Heart right ventricle (tissue), 16 donors: ENCODE results near the gene MGMT. TPM values are rescaled to one million over a fixed set of nuclear protein-coding genes. Genes with fewer than 3 reads are reported as not detected.
A peak's percentile ranks its signal among the peaks of the same experiment; 100 is the strongest.

Source experiments
- ATAC-seq, 8 donors: fragments of 200-7000 bp; cut with Tn5 transposase; one replicate each; pipeline ENCODE4 v1.9.1; 2020; ENCODE audit warnings: mild to moderate bottlenecking in 8 of 8, moderate library complexity in 8 of 8, moderate number of reproducible peaks in 1 of 8
- DNase-seq, 2 donors: peaks; one replicate each; pipeline ENCODE4 v3.0.0-alpha.2; 2020
- H3K27ac ChIP-seq, 10 donors: fragments of 200-600 bp; sonication (generic) in 2 of 10; one replicate each; pipeline versions ENCODE4 v1.5.0 to v1.8.0; 2020 to 2022; ENCODE audit warnings: mild to moderate bottlenecking in 3 of 10
- H3K27me3 ChIP-seq, 7 donors: fragments of 200-600 bp; one replicate each; pipeline ENCODE4 v1.8.0; 2021 to 2022; ENCODE audit warnings: mild to moderate bottlenecking in 2 of 7
- H3K36me3 ChIP-seq, 9 donors: fragments of 200-600 bp; sonication (generic) in 1 of 9; one replicate each; pipeline versions ENCODE4 v1.5.0 to v1.8.0; 2020 to 2022; ENCODE audit warnings: mild to moderate bottlenecking in 2 of 9
- H3K4me1 ChIP-seq, 9 donors: fragments of 200-600 bp; sonication (generic) in 1 of 9; one replicate each; pipeline versions ENCODE4 v1.5.0 to v1.8.0; 2020 to 2022; ENCODE audit warnings: mild to moderate bottlenecking in 4 of 9
- H3K4me3 ChIP-seq, 10 donors: fragments of 200-600 bp; sonication (generic) in 2 of 10; one replicate each; pipeline versions ENCODE4 v1.5.0 to v1.8.0; 2020 to 2022; ENCODE audit warnings: mild to moderate bottlenecking in 7 of 10, moderate library complexity in 2 of 10
- H3K9me3 ChIP-seq, 11 donors: fragments of 200-600 bp in 10 of 11; sonication (generic) in 2 of 11; one replicate each; pipeline versions ENCODE4 v1.5.0 to v1.8.0; 2013 to 2022; ENCODE audit warnings: mild to moderate bottlenecking in 2 of 11, control low read depth in 1 of 11, moderate library complexity in 1 of 11
- WGBS, 2 donors: extraction: QIAGEN DNeasy Blood & Tissue Kit; methylation state at CpG; one replicate each; pipeline ENCODE4 v1.1.7; 2013; ENCODE audit warnings: inconsistent platforms in 1 of 2; 5-methylcytosine and 5-hydroxymethylcytosine counted together
- intact Hi-C, 10 donors: fragments of 100-400 bp; cut with DNase I; formaldehyde crosslinking; loops; one replicate each; pipeline versions ENCODE4 v1.11.1 to v1.14.2; 2022
- polyA plus RNA-seq, 2 donors: library from polyadenylated mRNA; stranded (reverse); fragments of 200-250 nt; gene quantifications; one replicate each; pipeline ENCODE4 v1.2.3, GENCODE V29; 2013
- total RNA-seq, 10 donors: library from RNA; stranded (reverse); fragmentation: NEBNext Ultra II Directional in 3 of 10; extraction: Animal tissue kit (Norgen Biotek cat#: 25700) in 3 of 10; gene quantifications; one replicate each; pipeline versions ENCODE4 v1.2.1 to v1.2.4, GENCODE V29; 2021 to 2023
- TF ChIP-seq, protein P1 (sequence below), 9 donors: fragments of 200-600 bp; sonication (generic) in 2 of 9; IDR thresholded peaks; one replicate each; pipeline versions ENCODE4 v1.5.0 to v1.8.0; 2021 to 2022; ENCODE audit warnings: antibody characterized with exemption in 9 of 9, mild to moderate bottlenecking in 5 of 9, moderate library complexity in 1 of 9
- donor health status: Arrhythmogenic right ventricular cardiomyopathy.
- donor health status: ischemic (EF 13 %, LVEDD 7.1; RV severe dilation, severe dysfunction).
- donor health status: healthy with polysubstance abuse.
- donor health status: DM: no; HTN: yes; CAD: no.
- donor health status: DM: no; HTN: no; CAD: no.
- donor health status: ischemic (EF 25% LVEDD 6.9; RV normal size, moderate dysfunction).
- donor health status: ischemic (EF 25% LVEDD 5.7; RV mildly dilated, moderate dysfunction).
- donor health status: healthy.
- donor health status: DM: yes; HTN: yes; CAD: no.
- donor health status: Ischemic cardiomyopathy.
- donor health status: ischemic (EF 35%, LVEDD 5.7; RV mildly dilated, moderate dysfunction).
- donor health status: nonischemic (EF 11% LVEDD 7.7; RV severe dilation, severe dysfunction).
- donor health status: DM: yes; HTN: yes; CAD: no.
- donor health status: PGD.
- donor health status: ischemic (EF 29% LVEDD 5.4; RV normal size, mild dysfunction).
- donor health status: nonischemic (EF 23%, LVEDD 6.1; RV moderate dilation, normal function).

The MGMT gene
- total and polyA plus RNA-seq, 12 donors = 8.4 to 17.8 (median 12.9) TPM

DNA sequence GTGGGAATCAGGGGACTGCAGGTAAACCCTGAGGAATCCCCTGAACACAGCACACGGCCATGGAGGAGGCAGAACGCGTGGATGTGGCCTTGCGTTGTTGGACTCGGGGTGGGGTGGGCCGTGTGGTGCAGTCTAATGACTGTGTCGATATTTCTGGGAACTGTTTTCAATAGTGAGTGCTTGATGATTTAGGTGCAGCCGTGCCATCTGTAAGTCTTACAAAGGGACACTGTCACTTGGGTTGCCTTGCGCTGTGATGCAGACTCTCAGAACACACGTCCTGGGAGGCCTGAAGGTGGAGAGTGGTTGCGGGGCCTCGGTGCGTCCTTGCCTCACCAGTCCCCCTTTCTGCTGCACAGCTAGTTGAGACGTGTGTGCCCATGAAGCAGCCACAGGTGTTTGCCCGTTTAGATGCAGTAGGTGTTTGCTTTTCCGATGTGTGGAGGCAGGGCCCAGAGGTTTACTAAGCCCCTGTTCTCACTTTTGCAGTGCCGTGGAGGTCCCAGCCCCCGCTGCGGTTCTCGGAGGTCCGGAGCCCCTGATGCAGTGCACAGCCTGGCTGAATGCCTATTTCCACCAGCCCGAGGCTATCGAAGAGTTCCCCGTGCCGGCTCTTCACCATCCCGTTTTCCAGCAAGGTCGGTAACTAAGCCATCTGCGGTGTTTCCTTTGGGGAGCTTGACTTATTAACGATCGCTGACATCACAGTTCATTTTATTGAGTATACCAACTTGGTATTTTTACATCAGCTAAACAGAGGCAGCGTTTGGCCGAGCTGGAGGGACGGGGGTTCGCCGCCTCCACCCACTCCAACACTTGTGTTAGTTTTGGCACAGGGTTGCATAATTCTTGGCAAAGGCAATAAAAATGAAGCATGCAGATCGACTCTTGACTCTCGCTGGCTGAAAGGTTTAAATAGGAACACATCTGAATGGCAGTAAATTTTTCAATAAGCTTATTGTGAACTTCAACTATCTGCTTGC is 240.7 kb downstream of the MGMT start:
- peak; percentile 34 to 43 for DNase-seq
- H3K4me3 ChIP-seq = no peak overlapping the region

DNA sequence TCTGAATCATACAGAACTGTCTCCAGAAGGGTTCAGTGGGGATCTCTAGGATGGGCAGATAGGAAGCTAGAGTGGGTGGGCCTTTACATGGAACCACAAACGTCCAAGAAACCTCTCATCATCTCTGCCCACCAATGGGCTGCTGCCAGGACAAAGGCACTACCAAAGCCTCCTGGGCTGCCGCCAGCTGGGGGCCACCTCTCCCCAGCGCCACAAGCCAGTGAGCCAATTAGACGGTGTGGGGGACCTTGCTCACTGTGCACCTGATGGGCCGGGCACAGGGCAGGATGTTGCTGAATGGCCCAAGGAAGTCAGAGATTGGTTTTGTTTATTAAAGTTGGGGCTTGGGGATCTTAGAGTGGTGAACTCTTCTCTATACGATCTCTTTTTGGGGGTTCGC is 242.1 kb downstream of the MGMT start:
- Histone ChIP-seq H3K9me3 (no peaks in the 10 kb centered on the region), H3K27me3 (no peaks in the 10 kb centered on the region), H3K4me1 (peaks cover 0 to 24% (median 6%) of the 10 kb centered on the region in 9 donors), H3K27ac (no peak overlapping the region), H3K36me3 (no peaks in the 10 kb centered on the region), H3K4me3 (no peak overlapping the region)
- intact Hi-C loops = no loop called here
- no peak for DNase-seq
- no peak for ATAC-seq
- TF ChIP-seq, protein P1, sequence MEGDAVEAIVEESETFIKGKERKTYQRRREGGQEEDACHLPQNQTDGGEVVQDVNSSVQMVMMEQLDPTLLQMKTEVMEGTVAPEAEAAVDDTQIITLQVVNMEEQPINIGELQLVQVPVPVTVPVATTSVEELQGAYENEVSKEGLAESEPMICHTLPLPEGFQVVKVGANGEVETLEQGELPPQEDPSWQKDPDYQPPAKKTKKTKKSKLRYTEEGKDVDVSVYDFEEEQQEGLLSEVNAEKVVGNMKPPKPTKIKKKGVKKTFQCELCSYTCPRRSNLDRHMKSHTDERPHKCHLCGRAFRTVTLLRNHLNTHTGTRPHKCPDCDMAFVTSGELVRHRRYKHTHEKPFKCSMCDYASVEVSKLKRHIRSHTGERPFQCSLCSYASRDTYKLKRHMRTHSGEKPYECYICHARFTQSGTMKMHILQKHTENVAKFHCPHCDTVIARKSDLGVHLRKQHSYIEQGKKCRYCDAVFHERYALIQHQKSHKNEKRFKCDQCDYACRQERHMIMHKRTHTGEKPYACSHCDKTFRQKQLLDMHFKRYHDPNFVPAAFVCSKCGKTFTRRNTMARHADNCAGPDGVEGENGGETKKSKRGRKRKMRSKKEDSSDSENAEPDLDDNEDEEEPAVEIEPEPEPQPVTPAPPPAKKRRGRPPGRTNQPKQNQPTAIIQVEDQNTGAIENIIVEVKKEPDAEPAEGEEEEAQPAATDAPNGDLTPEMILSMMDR (IDR thresholded peaks at IDR 0.05) = no peak
- 86 to 95% methylated on average over 7 of the region's 7 CpGs for WGBS, 2 donors

More for the DNA sequence above, 240.7 kb downstream of the MGMT start:
- Histone ChIP-seq H3K4me1 (peaks cover 0 to 24% (median 6%) of the 10 kb centered on the region in 9 donors), H3K9me3 (no peaks in the 10 kb centered on the region), H3K27ac (no peak overlapping the region), H3K36me3 (no peaks in the 10 kb centered on the region), H3K27me3 (no peaks in the 10 kb centered on the region)
- TF ChIP-seq, protein P1 (IDR thresholded peaks at IDR 0.05) = no peak
- peak in 6 of 8 donors; percentile 54 to 84 (median 64) for ATAC-seq
- WGBS, 2 donors = 60 to 64% methylated on average over 37 of the region's 37 CpGs
- intact Hi-C loops = no loop called here

- H3K27ac ChIP-seq = no peak overlapping the region
- no peaks in the 10 kb centered on the region for H3K36me3 ChIP-seq
- no peaks in the 10 kb centered on the region for H3K27me3 ChIP-seq
- ATAC-seq (no peak), DNase-seq (no peak)
- intact Hi-C loops = no loop called here
- WGBS, 2 donors = 92 to 96% methylated on average over 16 of the region's 16 CpGs
- H3K9me3 ChIP-seq = no peaks in the 10 kb centered on the region
- peaks cover 0 to 24% (median 6%) of the 10 kb centered on the region in 9 donors for H3K4me1 ChIP-seq
- no peak overlapping the region for H3K4me3 ChIP-seq
- TF ChIP-seq, protein P1 (IDR thresholded peaks at IDR 0.05) = no peak
Measured at GRCh38 chr10:129709627-129710509, 242.8 kb downstream of the MGMT start.

DNA sequence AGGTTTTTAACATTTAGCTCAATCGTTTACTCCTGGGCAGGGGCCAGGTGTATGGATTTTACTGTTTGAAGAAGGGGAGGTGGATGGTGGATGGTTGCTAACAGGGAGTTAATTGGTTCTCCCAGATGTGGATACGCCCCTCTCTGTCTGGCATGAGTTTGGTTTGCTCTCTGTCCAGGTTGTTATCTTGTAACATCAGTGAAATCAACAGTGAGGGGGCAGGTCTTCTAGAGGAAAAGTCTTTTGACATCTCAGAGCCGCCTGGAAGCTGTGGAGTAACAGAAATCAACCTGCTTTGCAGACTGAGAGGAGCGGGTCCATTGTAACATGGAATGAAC is 243.4 kb downstream of the MGMT start:
- no peak overlapping the region for H3K27ac ChIP-seq
- H3K27me3 ChIP-seq = no peaks in the 10 kb centered on the region
- DNase-seq (no peak), ATAC-seq (no peak)
- H3K4me1 ChIP-seq = peaks cover 0 to 24% (median 6%) of the 10 kb centered on the region in 9 donors
- 87 to 90% methylated on average over 4 of the region's 4 CpGs for WGBS, 2 donors
- TF ChIP-seq, protein P1 (IDR thresholded peaks at IDR 0.05) = no peak
- intact Hi-C loops = no loop called here
- no peak overlapping the region for H3K4me3 ChIP-seq
- H3K36me3 ChIP-seq = no peaks in the 10 kb centered on the region
- H3K9me3 ChIP-seq = no peaks in the 10 kb centered on the region
